ENCODE data around the gene ACTL10. TPM values are rescaled to one million over a fixed set of nuclear protein-coding genes. Genes with fewer than 3 reads are reported as not detected.
A peak's percentile ranks its signal among the peaks of the same experiment; 100 is the strongest.

Gene ACTL10
- total RNA-seq, 1 donor: 1.7 TPM

DNA sequence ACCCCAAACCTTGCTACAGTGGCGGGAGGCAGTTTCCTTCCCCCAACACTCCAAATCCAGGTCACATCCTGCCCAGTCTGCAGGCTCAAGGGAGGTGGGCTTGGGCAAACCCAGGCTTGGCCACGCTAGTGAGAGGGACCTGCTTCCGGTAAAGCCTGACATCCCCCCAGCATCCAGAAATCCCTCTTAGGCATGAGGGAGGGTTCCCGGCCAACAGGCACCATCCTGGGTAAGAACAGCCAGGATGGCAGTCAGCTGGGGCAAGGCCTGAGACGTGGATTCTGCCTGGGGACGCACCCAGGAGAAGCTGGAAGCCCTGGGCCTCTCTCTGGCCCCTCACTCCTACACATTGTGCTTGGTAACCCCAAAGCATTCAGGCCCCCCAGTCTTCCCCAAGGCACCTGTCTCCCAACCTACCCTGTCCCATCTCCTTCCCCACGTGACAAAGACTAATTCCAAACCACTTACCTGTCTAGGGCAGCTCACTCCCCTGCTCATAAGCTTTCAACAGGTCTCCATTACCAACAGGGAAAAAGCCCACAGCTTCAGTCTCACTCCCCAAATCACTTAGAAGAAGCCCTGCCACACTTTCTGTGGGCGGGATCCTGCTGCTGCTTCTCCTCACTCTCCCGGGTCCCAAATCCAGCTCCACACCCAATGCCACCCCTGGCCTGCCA lies 2.5 kb upstream of the ACTL10 start:
- peak overlapping the region; percentile 83 for H3K4me3 ChIP-seq (ENCODE audit: low read depth, low read length)
- no peak for TF ChIP-seq CTCF (IDR thresholded peaks at IDR 0.05; ENCODE audit: insufficient read depth, low read depth, low read length)
- no peak for DNase-seq (ENCODE audit: low read depth)

GRCh38 chr20:33664762-33665144 lies 2.0 kb upstream of the ACTL10 start:
- no peak for TF ChIP-seq CTCF (IDR thresholded peaks at IDR 0.05; ENCODE audit: insufficient read depth, low read depth, low read length)
- H3K4me3 ChIP-seq (ENCODE audit: low read depth, low read length): no peak overlapping the region
- no peak for DNase-seq (ENCODE audit: low read depth)

GRCh38 chr20:33667245-33667675 lies 517 bp downstream of the ACTL10 start:
- no peak for TF ChIP-seq CTCF (IDR thresholded peaks at IDR 0.05; ENCODE audit: insufficient read depth, low read depth, low read length)
- peak overlapping the region; percentile 50 for H3K4me3 ChIP-seq (ENCODE audit: low read depth, low read length)
- DNase-seq (ENCODE audit: low read depth): no peak

- peak; percentile 82 for TF ChIP-seq CTCF (IDR thresholded peaks at IDR 0.05; ENCODE audit: insufficient read depth, low read depth, low read length)
- peak overlapping the region; percentile 49 for H3K4me3 ChIP-seq (ENCODE audit: low read depth, low read length)
- DNase-seq (ENCODE audit: low read depth): peak; percentile 69
These were observed 1.1 kb downstream of the ACTL10 start for GRCh38 chr20:33667676-33668465.

DNA sequence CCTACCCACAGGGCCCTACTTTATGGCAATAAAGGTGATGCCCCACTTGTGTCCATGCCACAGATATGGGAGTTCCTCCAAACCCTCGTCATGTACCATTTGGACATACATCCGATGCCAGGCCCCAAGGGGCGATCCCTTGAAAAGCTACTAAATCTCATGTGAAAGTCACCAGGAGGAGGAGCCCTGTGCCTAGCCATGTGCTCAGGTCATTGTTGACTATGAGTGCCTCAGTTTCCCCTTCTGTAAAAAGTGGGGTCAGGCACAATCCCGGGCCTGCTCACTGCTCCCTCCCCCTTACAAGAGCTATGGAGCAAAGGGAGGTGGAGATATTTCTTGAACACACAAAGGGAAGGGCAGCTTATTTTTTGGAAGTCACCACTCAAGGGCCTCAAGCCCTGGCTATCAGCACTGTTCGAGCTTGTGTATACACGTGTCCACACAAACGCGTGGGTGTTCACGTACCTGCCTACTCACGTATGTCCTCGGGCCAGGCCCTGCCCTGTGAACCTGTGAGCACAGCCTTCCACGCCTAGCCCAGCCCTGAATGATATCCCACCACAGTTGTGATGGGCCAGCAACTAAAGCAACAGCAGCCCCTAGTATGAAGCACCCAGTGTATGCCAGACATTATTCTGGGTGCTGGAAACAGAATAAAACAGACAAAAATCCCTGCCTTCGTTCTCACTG lies 1.9 kb downstream of the ACTL10 start:
- TF ChIP-seq CTCF (IDR thresholded peaks at IDR 0.05; ENCODE audit: insufficient read depth, low read depth, low read length): no peak
- no peak overlapping the region for H3K4me3 ChIP-seq (ENCODE audit: low read depth, low read length)
- no peak for DNase-seq (ENCODE audit: low read depth)

GRCh38 chr20:33669224-33669623 lies 2.5 kb downstream of the ACTL10 start:
- no peak overlapping the region for H3K4me3 ChIP-seq (ENCODE audit: low read depth, low read length)
- DNase-seq (ENCODE audit: low read depth): no peak
- TF ChIP-seq CTCF (IDR thresholded peaks at IDR 0.05; ENCODE audit: insufficient read depth, low read depth, low read length): no peak
